ENCODE data around the gene RPS2.
"Not testable (repeated sequence)": the region's sequence is repeated elsewhere in the genome, so short reads cannot be mapped to it uniquely, and the experiment has no call there.

- TF ChIP-seq POLR2AphosphoS5 (IDR thresholded peaks at IDR 0.05; ENCODE audit: insufficient read depth in 1 of 2, low read depth in 1 of 2); POLR2A (IDR thresholded peaks at IDR 0.05); CTCF (IDR thresholded peaks at IDR 0.05): not testable (repeated sequence)
Measured at GRCh38 chr16:1958143-1958491, 6.5 kb downstream of the RPS2 start.
